Esophagus muscularis mucosa (tissue), 4 donors: Measurements from ENCODE around the gene GPX3.

Source experiments
- CTCF ChIP-seq, 3 experiments: fragments of 200-600 bp in 2 of 3; fragments of 450-650 bp in 1 of 3; sonication (generic) in 2 of 3; IDR thresholded peaks; one replicate each; pipeline ENCODE4 v1.5.1; 2017 to 2019; ENCODE audit warnings: antibody characterized with exemption in 3 of 3, mild to moderate bottlenecking in 2 of 3, moderate library complexity in 1 of 3
- EP300 ChIP-seq: sonication (generic); formaldehyde crosslinking; IDR thresholded peaks from one replicate; pipeline ENCODE4 v1.6.1; 2017; ENCODE audit warnings: antibody characterized with exemption
- POLR2A ChIP-seq: fragments of 450-650 bp; IDR thresholded peaks from one replicate; pipeline ENCODE4 v1.6.1; 2017; ENCODE audit warnings: antibody characterized with exemption, moderate library complexity, mild to moderate bottlenecking, low read depth

GRCh38 chr5:151067632-151068432 is 47.4 kb downstream of the GPX3 start:
- TF ChIP-seq CTCF (IDR thresholded peaks at IDR 0.05) (no peak), EP300 (no peak), POLR2A (no peak)
